HepG2 (cell line): ENCODE measurements around the gene MOGAT3. TPM values are rescaled to one million over a fixed set of nuclear protein-coding genes. Genes with fewer than 3 reads are reported as not detected.

ENCODE experiments used
- ATAC-seq: fragments of 200-7000 bp; cut with Tn5 transposase; 3 replicates; pipeline ENCODE4 v1.9.1; 2020; ENCODE audit warnings: mild to moderate bottlenecking, moderate library complexity
- BruUV-seq: library from RNA; stranded (reverse); fragments of 400-500 nt; replicated peaks from 2 replicates; lab custom pipeline; 2021; lab: Mats Ljungman, UMichigan
- CTCF ChIA-PET: fragments of 300-600 bp; formaldehyde crosslinking; extraction: SDS; loops from one replicate; lab custom pipeline; 2021; ENCODE audit warnings: low total read pairs, inconsistent platforms, low intra/inter-chr PET ratio; lab: Yijun Ruan, JAX
- POLR2A ChIA-PET: fragments of 350-600 bp; sonication (Branson Sonifier 250); formaldehyde crosslinking; loops from one replicate; lab custom pipeline; 2020; ENCODE audit warnings: antibody characterized with exemption, inconsistent platforms; lab: Yijun Ruan, JAX
- DNase-seq: peaks from one replicate; pipeline ENCODE4 v3.0.0-alpha.2; 2015; ENCODE audit warnings: low spot score
- FAIRE-seq: peaks from 3 replicates; lab custom pipeline; 2011; peaks lifted over from hg19 to GRCh38; lab: Jason Lieb, UNC
- H2AFZ ChIP-seq: one replicate; pipeline ENCODE4 v1.6.1; 2011; ENCODE audit warnings: low read length, inconsistent platforms
- H3K27ac ChIP-seq: fragments of 300-600 bp; 3 replicates; pipeline ENCODE4 v1.8.0; 2011; ENCODE audit warnings: mixed run types, mild to moderate bottlenecking, mixed read lengths, low read length, inconsistent platforms; ENCODE audit not compliant: insufficient read depth; ENCODE audit errors: extremely low read length
- H3K27me3 ChIP-seq, 2 experiments: fragments of 200-600 bp in 1 of 2; 2 replicates in 1 of 2; 3 replicates in 1 of 2; pipeline versions ENCODE4 v1.6.0 to v1.8.0; 2011; ENCODE audit warnings: low read length in 2 of 2, mild to moderate bottlenecking in 2 of 2, moderate library complexity in 2 of 2, inconsistent platforms in 1 of 2; ENCODE audit not compliant: insufficient read depth in 2 of 2, control insufficient read depth in 1 of 2
- H3K36me3 ChIP-seq, 2 experiments: fragments of 200-600 bp in 1 of 2; replicated peaks in 1 of 2; 2 replicates in 1 of 2; 3 replicates in 1 of 2; pipeline versions ENCODE4 v1.5.1 to v1.8.0; 2011; ENCODE audit warnings: low read length in 2 of 2, inconsistent platforms in 1 of 2; ENCODE audit not compliant: insufficient read depth in 2 of 2, control insufficient read depth in 1 of 2
- H3K4me1 ChIP-seq: 2 replicates; pipeline ENCODE4 v1.5.1; 2012; ENCODE audit warnings: low read length, inconsistent platforms; ENCODE audit not compliant: insufficient read depth
- H3K4me2 ChIP-seq: 2 replicates; pipeline ENCODE4 v1.6.0; 2011; ENCODE audit warnings: low read depth, low read length, inconsistent platforms
- H3K4me3 ChIP-seq, 3 experiments: fragments of 200-600 bp in 1 of 3; sonication (generic), shearing (Covaris generic) in 1 of 3; replicated peaks in 1 of 3; 2 replicates each; pipeline ENCODE4 v1.5.1; 2011 to 2016; ENCODE audit warnings: low read length in 3 of 3, inconsistent platforms in 2 of 3, low read depth in 2 of 3, mild to moderate bottlenecking in 2 of 3, control low read depth in 1 of 3, mixed read lengths in 1 of 3; ENCODE audit not compliant: insufficient read depth in 1 of 3
- H3K79me2 ChIP-seq: one replicate; pipeline ENCODE4 v1.6.1; 2011; ENCODE audit warnings: low read length, inconsistent platforms; ENCODE audit not compliant: insufficient read depth
- H3K9ac ChIP-seq: 2 replicates; pipeline ENCODE4 v1.6.0; 2011; ENCODE audit warnings: mild to moderate bottlenecking, low read depth, low read length, inconsistent platforms; ENCODE audit not compliant: insufficient read depth
- H3K9me3 ChIP-seq: 2 replicates; pipeline ENCODE4 v1.5.1; 2012; ENCODE audit warnings: mild to moderate bottlenecking, low read length
- H4K20me1 ChIP-seq: 2 replicates; pipeline ENCODE4 v1.6.0; 2011; ENCODE audit warnings: inconsistent platforms, mild to moderate bottlenecking, low read length, moderate library complexity; ENCODE audit not compliant: insufficient read depth
- CEBPG ChIP-seq: IDR thresholded peaks from 2 replicates; pipeline ENCODE4 v1.6.1; 2016
- FOSL2 ChIP-seq: sonication (generic); formaldehyde crosslinking; IDR thresholded peaks from 2 replicates; pipeline ENCODE4 v1.4.0; 2020; ENCODE audit warnings: missing genetic modification reagents
- NPAS2 ChIP-seq: sonication (generic); formaldehyde crosslinking; IDR thresholded peaks from 2 replicates; pipeline ENCODE4 v1.8.0; 2022; ENCODE audit warnings: mild to moderate bottlenecking, missing genetic modification reagents, borderline replicate concordance
- NR2F1 ChIP-seq, 2 experiments: fragments of 450-650 bp in 1 of 2; formaldehyde crosslinking in 1 of 2; IDR thresholded peaks; 2 replicates each; pipeline versions ENCODE4 v1.5.0 to v1.6.1; 2016 to 2020; ENCODE audit warnings: mild to moderate bottlenecking in 1 of 2, missing compliant biosample characterization in 1 of 2, missing genetic modification reagents in 1 of 2, moderate library complexity in 1 of 2
- POLR2G ChIP-seq: fragments of 200-400 bp; formaldehyde crosslinking; IDR thresholded peaks from 2 replicates; pipeline ENCODE4 v1.6.1; 2018; ENCODE audit warnings: mild to moderate bottlenecking, low read depth, low read length, moderate library complexity
- TAF15 ChIP-seq: fragments of 200-400 bp; formaldehyde crosslinking; IDR thresholded peaks from one replicate; pipeline ENCODE4 v1.6.1; 2018; ENCODE audit warnings: mild to moderate bottlenecking, low read depth, low read length; ENCODE audit not compliant: poor library complexity, severe bottlenecking
- YY1 ChIP-seq: IDR thresholded peaks from 2 replicates; pipeline ENCODE4 v1.6.1; 2011; ENCODE audit warnings: low read length, low read depth, moderate library complexity, mild to moderate bottlenecking; ENCODE audit not compliant: insufficient read depth, insufficient replicate concordance
- ZMAT3 ChIP-seq: sonication (generic); formaldehyde crosslinking; conservative IDR thresholded peaks from 2 replicates; pipeline ENCODE4 v1.7.0; 2021; ENCODE audit warnings: missing genetic modification reagents
- ZNF12 ChIP-seq: sonication (generic); formaldehyde crosslinking; IDR thresholded peaks from 2 replicates; pipeline ENCODE4 v1.5.0; 2020; ENCODE audit warnings: missing genetic modification reagents
- ZNF160 ChIP-seq: sonication (generic); formaldehyde crosslinking; IDR thresholded peaks from 2 replicates; pipeline ENCODE4 v1.8.0; 2022; ENCODE audit warnings: mild to moderate bottlenecking, inconsistent platforms, missing genetic modification reagents
- WGBS: methylation state at CpG from one replicate; pipeline ENCODE4 v1.1.6; 2017; ENCODE audit warnings: low lambda C conversion rate; 5-methylcytosine and 5-hydroxymethylcytosine counted together
- in situ Hi-C: cut with HindIII; loops from 2 replicates; pipeline ENCODE4 v1.10.0; 2017; ENCODE audit warnings: low pct_unique_long_range_greater_than_20kb; ENCODE audit not compliant: extremely low pct_ligation_motif_present
- intact Hi-C: fragments of 100-400 bp; cut with micrococcal nuclease; formaldehyde crosslinking; loops from one replicate; pipeline ENCODE4 v1.10.0; 2022; ENCODE audit not compliant: unreplicated experiment
- polyA plus RNA-seq, 8 experiments: library from polyadenylated mRNA; depleted of rRNA in 3 of 8; stranded (reverse) in 7 of 8; unstranded in 1 of 8; fragments of >200 nt; fragmentation: Illumina TruSeq in 4 of 8; extraction: Trizol in 4 of 8; gene quantifications; 2 replicates each; pipeline versions ENCODE4 v1.2.1 to v1.2.3, GENCODE V29; 2011 to 2016; ENCODE audit warnings: low read depth in 4 of 8, missing spikeins in 1 of 8, mixed read lengths in 1 of 8; ENCODE audit not compliant: insufficient read depth in 1 of 8
- total RNA-seq, 5 experiments: library from RNA; depleted of rRNA; stranded (reverse); fragments of >200 nt; fragmentation: Illumina TruSeq; extraction: Trizol; gene quantifications; 2 replicates each; pipeline ENCODE4 v1.2.3, GENCODE V29; 2016; ENCODE audit warnings: low read depth in 1 of 5
- TF ChIP-seq, protein P1 (sequence below): sonication (generic); formaldehyde crosslinking; IDR thresholded peaks from 2 replicates; pipeline ENCODE4 v1.4.0; 2020; ENCODE audit warnings: mild to moderate bottlenecking, low read depth, missing genetic modification reagents
- TF ChIP-seq, protein P2 (sequence below): sonication (generic); formaldehyde crosslinking; IDR thresholded peaks from 2 replicates; pipeline ENCODE4 v1.4.0; 2020; ENCODE audit warnings: mild to moderate bottlenecking, missing genetic modification reagents
- TF ChIP-seq, protein P3 (sequence below): sonication (generic); formaldehyde crosslinking; conservative IDR thresholded peaks from 2 replicates; pipeline ENCODE4 v1.4.0; 2020; ENCODE audit warnings: missing genetic modification reagents
- TF ChIP-seq, protein P4 (sequence below): sonication (generic); formaldehyde crosslinking; IDR thresholded peaks from 2 replicates; pipeline ENCODE4 v1.5.1; 2020; ENCODE audit warnings: mild to moderate bottlenecking, missing genetic modification reagents, moderate library complexity
- TF ChIP-seq, protein P5 (sequence below): IDR thresholded peaks from 2 replicates; pipeline ENCODE4 v1.6.1; 2018; ENCODE audit warnings: missing genetic modification reagents, mild to moderate bottlenecking, missing compliant biosample characterization

MOGAT3 gene
- total and polyA plus RNA-seq, 2 of the 13 experiments (the other 11 are each of a cell fraction or from before 2014, with no cell fraction given), result 22.5 to 30.5 TPM

DNA sequence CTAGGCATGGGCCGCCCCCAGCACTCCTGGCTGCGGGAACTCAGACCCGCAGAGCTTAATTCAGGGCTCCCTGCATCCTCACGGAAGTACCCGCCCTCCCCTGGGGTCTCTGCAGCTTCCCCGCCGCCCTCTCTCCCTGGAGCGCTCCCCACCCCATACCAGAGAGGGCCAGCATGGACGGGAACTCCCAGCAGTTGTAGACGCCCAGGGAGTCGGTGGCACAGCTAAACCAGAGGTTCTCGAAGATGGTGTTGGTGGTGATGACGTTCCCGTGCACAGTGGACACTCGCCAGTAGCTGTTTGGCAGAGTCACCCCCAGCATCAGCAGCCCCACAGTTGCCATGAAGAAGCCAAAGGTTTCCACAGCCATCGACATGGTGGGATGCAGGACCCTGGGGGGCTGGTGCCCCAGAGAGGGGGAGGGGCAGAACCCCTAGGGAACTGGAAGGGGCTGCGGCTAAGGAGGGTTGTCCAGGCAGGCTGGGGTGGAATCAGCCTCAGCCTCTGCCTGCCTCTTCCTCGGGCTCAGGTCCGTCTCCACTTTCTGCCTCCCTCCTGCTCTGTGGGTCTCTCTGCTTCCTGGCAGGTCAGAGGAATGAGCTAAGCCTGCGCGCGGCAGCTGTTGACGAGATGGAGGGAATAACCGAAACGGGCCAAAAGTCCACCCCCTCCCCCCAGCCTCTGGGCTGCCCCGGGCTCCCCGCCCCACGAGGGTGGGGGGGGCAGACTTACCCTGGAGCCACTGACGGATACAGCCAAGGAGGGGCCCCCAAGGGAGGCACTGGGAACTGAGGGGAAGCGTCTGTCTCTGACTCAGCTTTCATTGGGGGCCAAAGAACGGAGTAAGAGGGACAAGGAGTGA lies 36.6 kb upstream of the MOGAT3 start, which contains the start of gene CLDN15:
CLDN15 (minus strand) TSS at position 597 of the 862 bp plus-strand sequence; CDS start at position 376, 221 bp downstream.
- H3K27me3 ChIP-seq, result no peaks in the 10 kb centered on the region
- ChIA-PET CTCF (no interaction called here), POLR2A (interaction anchor here (0.7 to 3.2 kb wide), 13 partner anchors 10 to 137 kb away, joined by 3 to 33 read pairs (median 5); partner anchors contain the start of genes MOGAT3, PLOD3 and ZNHIT1)
- peak within 1 kb of the TSS; percentile 71 for H3K27ac ChIP-seq
- H3K79me2 ChIP-seq, result peaks cover 2% of the 10 kb centered on the region
- H3K9me3 ChIP-seq, result no peaks in the 10 kb centered on the region
- FAIRE-seq, result peak; percentile 68
- WGBS, result 53% methylated on average over 25 of the region's 31 CpGs
- BruUV-seq, result no TSS peak
- H3K4me1 ChIP-seq, result peaks cover 49% of the 10 kb centered on the region
- ATAC-seq, result peak; percentile 71
- peak within 1 kb of the TSS; percentile 82 for H3K4me2 ChIP-seq
- peak within 1 kb of the TSS in 2 of 3 experiments; percentile 12 to 66; a peak in 1 of 6 replicates for H3K4me3 ChIP-seq
- peaks cover 6 to 16% of the 10 kb centered on the region in 2 experiments; a peak in 4 of 5 replicates for H3K36me3 ChIP-seq
- in situ Hi-C loops, result no loop called here
- peak; percentile 66 for DNase-seq
- H2AFZ ChIP-seq, result no peak within 1 kb of the TSS
- H3K9ac ChIP-seq, result peak within 1 kb of the TSS; percentile 53; the same call in 1 of the 2 replicates
- H4K20me1 ChIP-seq, result no peaks in the 10 kb centered on the region
- intact Hi-C loops, result no loop called here
- TF ChIP-seq CEBPG (0 out of 2 replicates have a peak, but pooled peaks have one; percentile 23), ZMAT3 (CRISPR knock-in tag) (no peak), NPAS2 (no peak), TAF15 (no peak), FOSL2 (CRISPR knock-in tag) (peak; percentile 12; the same call in 1 of the 2 replicates), ZNF160 (CRISPR knock-in tag) (no peak), POLR2G (no peak), ZNF12 (CRISPR knock-in tag) (no peak), NR2F1 (CRISPR knock-in tag; IDR thresholded peaks at IDR 0.05) (no peak), YY1 (peak; percentile 28)
- TF ChIP-seq, protein P1, sequence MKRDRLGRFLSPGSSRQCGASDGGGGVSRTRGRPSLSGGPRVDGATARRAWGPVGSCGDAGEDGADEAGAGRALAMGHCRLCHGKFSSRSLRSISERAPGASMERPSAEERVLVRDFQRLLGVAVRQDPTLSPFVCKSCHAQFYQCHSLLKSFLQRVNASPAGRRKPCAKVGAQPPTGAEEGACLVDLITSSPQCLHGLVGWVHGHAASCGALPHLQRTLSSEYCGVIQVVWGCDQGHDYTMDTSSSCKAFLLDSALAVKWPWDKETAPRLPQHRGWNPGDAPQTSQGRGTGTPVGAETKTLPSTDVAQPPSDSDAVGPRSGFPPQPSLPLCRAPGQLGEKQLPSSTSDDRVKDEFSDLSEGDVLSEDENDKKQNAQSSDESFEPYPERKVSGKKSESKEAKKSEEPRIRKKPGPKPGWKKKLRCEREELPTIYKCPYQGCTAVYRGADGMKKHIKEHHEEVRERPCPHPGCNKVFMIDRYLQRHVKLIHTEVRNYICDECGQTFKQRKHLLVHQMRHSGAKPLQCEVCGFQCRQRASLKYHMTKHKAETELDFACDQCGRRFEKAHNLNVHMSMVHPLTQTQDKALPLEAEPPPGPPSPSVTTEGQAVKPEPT (CRISPR knock-in tag), result no peak; the same call in 1 of the 2 replicates
- TF ChIP-seq, protein P2, sequence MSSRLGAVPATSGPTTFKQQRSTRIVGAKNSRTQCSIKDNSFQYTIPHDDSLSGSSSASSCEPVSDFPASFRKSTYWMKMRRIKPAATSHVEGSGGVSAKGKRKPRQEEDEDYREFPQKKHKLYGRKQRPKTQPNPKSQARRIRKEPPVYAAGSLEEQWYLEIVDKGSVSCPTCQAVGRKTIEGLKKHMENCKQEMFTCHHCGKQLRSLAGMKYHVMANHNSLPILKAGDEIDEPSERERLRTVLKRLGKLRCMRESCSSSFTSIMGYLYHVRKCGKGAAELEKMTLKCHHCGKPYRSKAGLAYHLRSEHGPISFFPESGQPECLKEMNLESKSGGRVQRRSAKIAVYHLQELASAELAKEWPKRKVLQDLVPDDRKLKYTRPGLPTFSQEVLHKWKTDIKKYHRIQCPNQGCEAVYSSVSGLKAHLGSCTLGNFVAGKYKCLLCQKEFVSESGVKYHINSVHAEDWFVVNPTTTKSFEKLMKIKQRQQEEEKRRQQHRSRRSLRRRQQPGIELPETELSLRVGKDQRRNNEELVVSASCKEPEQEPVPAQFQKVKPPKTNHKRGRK, result no peak
- TF ChIP-seq, protein P3, sequence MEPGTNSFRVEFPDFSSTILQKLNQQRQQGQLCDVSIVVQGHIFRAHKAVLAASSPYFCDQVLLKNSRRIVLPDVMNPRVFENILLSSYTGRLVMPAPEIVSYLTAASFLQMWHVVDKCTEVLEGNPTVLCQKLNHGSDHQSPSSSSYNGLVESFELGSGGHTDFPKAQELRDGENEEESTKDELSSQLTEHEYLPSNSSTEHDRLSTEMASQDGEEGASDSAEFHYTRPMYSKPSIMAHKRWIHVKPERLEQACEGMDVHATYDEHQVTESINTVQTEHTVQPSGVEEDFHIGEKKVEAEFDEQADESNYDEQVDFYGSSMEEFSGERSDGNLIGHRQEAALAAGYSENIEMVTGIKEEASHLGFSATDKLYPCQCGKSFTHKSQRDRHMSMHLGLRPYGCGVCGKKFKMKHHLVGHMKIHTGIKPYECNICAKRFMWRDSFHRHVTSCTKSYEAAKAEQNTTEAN (CRISPR knock-in tag), result no peak
- TF ChIP-seq, protein P4, sequence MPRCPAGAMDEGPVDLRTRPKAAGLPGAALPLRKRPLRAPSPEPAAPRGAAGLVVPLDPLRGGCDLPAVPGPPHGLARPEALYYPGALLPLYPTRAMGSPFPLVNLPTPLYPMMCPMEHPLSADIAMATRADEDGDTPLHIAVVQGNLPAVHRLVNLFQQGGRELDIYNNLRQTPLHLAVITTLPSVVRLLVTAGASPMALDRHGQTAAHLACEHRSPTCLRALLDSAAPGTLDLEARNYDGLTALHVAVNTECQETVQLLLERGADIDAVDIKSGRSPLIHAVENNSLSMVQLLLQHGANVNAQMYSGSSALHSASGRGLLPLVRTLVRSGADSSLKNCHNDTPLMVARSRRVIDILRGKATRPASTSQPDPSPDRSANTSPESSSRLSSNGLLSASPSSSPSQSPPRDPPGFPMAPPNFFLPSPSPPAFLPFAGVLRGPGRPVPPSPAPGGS, result no peak
- TF ChIP-seq, protein P5, sequence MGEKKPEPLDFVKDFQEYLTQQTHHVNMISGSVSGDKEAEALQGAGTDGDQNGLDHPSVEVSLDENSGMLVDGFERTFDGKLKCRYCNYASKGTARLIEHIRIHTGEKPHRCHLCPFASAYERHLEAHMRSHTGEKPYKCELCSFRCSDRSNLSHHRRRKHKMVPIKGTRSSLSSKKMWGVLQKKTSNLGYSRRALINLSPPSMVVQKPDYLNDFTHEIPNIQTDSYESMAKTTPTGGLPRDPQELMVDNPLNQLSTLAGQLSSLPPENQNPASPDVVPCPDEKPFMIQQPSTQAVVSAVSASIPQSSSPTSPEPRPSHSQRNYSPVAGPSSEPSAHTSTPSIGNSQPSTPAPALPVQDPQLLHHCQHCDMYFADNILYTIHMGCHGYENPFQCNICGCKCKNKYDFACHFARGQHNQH (CRISPR knock-in tag), result no peak
